ENCODE data around the gene ASRGL1.
"Not testable (repeated sequence)": the region's sequence is repeated elsewhere in the genome, so short reads cannot be mapped to it uniquely, and the experiment has no call there.

Gene ASRGL1

GRCh38 chr11:62338218-62338617 is 970 bp downstream of the ASRGL1 start:
- DNase-seq (ENCODE audit: insufficient read length, low spot score): no peak
- no peak for FAIRE-seq
- TF ChIP-seq POLR2A (IDR thresholded peaks at IDR 0.05; ENCODE audit: low read depth, low read length): no peak

GRCh38 chr11:62340269-62340901 is 3.1 kb downstream of the ASRGL1 start:
- no peak for FAIRE-seq
- TF ChIP-seq POLR2A (IDR thresholded peaks at IDR 0.05; ENCODE audit: low read depth, low read length): no peak
- DNase-seq (ENCODE audit: insufficient read length, low spot score): peak; percentile 19

- no peak for DNase-seq (ENCODE audit: insufficient read length, low spot score)
- TF ChIP-seq POLR2A (IDR thresholded peaks at IDR 0.05; ENCODE audit: low read depth, low read length): no peak
- no peak for FAIRE-seq
These were observed 4.3 kb downstream of the ASRGL1 start for GRCh38 chr11:62341588-62341987.

GRCh38 chr11:62343646-62344190 is 6.5 kb downstream of the ASRGL1 start:
- DNase-seq (ENCODE audit: insufficient read length, low spot score); FAIRE-seq: not testable (repeated sequence)

GRCh38 chr11:62344210-62344609 is 7.0 kb downstream of the ASRGL1 start:
- DNase-seq (ENCODE audit: insufficient read length, low spot score): no peak
- FAIRE-seq: no peak
- no peak for TF ChIP-seq POLR2A (IDR thresholded peaks at IDR 0.05; ENCODE audit: low read depth, low read length)

- no peak for DNase-seq (ENCODE audit: insufficient read length, low spot score)
- FAIRE-seq: no peak
- no peak for TF ChIP-seq POLR2A (IDR thresholded peaks at IDR 0.05; ENCODE audit: low read depth, low read length)
These were observed 8.6 kb downstream of the ASRGL1 start for GRCh38 chr11:62345861-62346260.

- no peak for FAIRE-seq
- no peak for TF ChIP-seq POLR2A (IDR thresholded peaks at IDR 0.05; ENCODE audit: low read depth, low read length)
- no peak for DNase-seq (ENCODE audit: insufficient read length, low spot score)
These were observed 15.4 kb downstream of the ASRGL1 start for GRCh38 chr11:62352355-62353336.

- DNase-seq (ENCODE audit: insufficient read length, low spot score) (no peak), FAIRE-seq (no peak)
- TF ChIP-seq POLR2A (IDR thresholded peaks at IDR 0.05; ENCODE audit: low read depth, low read length): no peak
These were observed 16.6 kb downstream of the ASRGL1 start for GRCh38 chr11:62353841-62354240.

GRCh38 chr11:62358273-62358672 is 21.0 kb downstream of the ASRGL1 start:
- DNase-seq (ENCODE audit: insufficient read length, low spot score): no peak
- no peak for TF ChIP-seq POLR2A (IDR thresholded peaks at IDR 0.05; ENCODE audit: low read depth, low read length)

GRCh38 chr11:62359475-62359874 is 22.2 kb downstream of the ASRGL1 start:
- no peak for FAIRE-seq
- no peak for TF ChIP-seq POLR2A (IDR thresholded peaks at IDR 0.05; ENCODE audit: low read depth, low read length)
- no peak for DNase-seq (ENCODE audit: insufficient read length, low spot score)

More at GRCh38 chr11:62358273-62358672, 21.0 kb downstream of the ASRGL1 start:
- no peak for FAIRE-seq

GRCh38 chr11:62360685-62361084 is 23.4 kb downstream of the ASRGL1 start:
- DNase-seq (ENCODE audit: insufficient read length, low spot score) (no peak), FAIRE-seq (no peak)
- TF ChIP-seq POLR2A (IDR thresholded peaks at IDR 0.05; ENCODE audit: low read depth, low read length): no peak

- not testable (repeated sequence) for FAIRE-seq; DNase-seq (ENCODE audit: insufficient read length, low spot score)
These were observed 31.7 kb downstream of the ASRGL1 start for GRCh38 chr11:62368861-62369477.

GRCh38 chr11:62370743-62371440 is 33.6 kb downstream of the ASRGL1 start:
- DNase-seq (ENCODE audit: insufficient read length, low spot score) (no peak), FAIRE-seq (no peak)
- TF ChIP-seq POLR2A (IDR thresholded peaks at IDR 0.05; ENCODE audit: low read depth, low read length): no peak

Data from H54 (cell line).